Smooth muscle cell of the brain vasculature (primary cell): Measurements from ENCODE around the gene LIMD2.
A peak's percentile ranks its signal among the peaks of the same experiment; 100 is the strongest.
"Not testable (repeated sequence)": the region's sequence is repeated elsewhere in the genome, so short reads cannot be mapped to it uniquely, and the experiment has no call there.

Experiments used
- DNase-seq: peaks from one replicate; pipeline ENCODE4 v3.0.0-alpha.2; 2012; ENCODE audit warnings: low read depth, low spot score

LIMD2 gene

DNA sequence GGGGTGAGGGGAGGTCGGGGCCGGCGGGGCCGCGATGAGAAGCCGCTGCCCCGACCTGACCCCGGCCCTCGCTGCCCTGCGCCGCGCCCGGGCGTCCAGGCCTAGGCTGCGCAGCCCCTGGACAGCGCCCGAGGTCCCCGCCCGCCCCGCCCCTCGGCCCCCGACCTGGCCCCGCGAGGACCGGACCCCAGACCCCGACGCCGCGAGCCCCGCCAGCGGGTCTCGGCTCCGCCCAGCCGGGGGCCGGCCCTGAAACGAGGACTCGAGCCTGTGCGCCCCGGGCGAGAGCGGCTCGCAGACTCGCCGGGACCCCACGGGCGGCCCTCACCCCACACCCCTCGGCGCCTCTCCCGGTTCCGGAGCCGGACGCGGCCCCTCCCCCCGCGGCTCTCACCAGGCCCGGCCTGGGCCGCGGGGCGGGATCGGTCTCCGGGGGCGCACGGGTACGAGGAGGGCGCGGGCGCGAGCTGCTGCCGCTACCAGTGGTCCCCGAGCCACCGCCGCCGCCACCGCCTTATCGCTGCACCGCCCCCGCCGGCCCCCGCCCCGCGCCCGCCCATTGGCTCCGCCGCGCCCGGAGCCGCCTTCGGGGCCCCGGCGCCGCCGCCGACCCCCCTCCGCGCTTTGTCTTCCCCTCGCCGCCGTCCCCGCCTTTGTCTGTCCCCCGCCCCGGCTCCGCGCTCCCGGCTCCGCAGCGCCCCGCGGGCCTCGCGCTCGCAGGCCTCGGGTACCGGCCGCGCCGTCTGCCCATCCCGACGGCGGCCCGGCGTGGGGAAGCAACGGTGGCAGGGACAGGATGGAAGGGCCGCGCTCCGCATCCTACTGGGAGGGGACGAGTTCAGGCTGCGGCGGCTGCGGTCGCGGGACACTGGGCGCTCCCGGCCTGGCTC is at the start of gene LIMD2:
LIMD2 (minus strand) TSS at position 488 of the 890 bp plus-strand sequence. CDS start 827 bp downstream, outside the sequence.
- DNase-seq, result no peak

DNA sequence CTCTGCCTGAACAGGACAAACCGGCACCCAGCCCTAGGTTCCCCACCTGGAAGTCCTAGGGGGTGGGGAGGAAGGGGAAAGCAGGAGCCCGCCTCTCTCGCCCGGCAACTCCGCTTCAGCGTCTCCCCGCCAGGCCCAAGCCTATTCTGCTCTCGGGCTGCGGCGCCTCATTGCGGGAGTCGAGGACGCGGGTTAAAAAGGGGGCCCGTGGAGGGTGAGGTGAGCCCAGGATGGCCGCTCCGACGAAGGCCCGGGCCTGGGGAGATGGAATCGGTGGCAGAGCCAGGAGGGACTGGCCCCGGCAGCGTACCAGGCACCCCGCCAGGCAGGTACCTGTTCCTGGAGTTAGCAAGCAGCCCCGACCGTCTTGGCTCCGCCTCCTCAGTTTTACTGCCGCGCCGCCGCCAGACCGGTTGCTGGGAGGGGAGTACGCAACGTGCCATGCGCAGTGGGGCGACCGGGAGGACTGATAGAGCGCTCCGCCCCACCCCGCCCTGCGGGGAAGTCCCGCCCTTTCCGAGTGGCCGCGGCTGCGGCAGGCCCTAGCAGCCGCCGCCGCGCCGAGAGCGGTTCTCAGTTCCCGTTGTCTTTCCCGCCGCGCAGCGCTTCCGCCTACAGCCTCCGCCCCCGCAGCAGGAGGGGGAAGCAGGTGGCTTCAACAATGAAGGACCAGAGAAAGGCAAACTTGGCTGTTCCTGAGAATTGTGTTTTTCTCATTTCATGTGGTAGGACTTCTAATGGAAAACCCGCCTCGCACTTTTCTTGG is 41.7 kb upstream of the LIMD2 start, which contains the start of gene STRADA:
STRADA (minus strand) TSS at position 392 of the 766 bp plus-strand sequence. CDS start 13,430 bp downstream, outside the sequence.
- peak; percentile 94 for DNase-seq

DNA sequence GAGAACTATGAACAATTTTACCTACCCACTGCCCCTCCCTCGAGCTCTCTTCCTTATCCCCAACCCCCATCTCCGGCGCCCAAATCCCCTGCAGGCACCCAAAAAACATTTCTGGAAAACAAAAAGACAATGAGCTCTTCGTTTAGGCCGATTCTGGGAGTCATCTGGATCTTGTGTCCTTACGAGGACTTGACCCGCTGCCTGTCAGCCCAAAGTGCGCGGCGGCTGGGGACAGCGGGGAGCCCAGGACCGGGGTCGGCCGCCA is 41.1 kb upstream of the LIMD2 start:
- DNase-seq, result no peak

DNA sequence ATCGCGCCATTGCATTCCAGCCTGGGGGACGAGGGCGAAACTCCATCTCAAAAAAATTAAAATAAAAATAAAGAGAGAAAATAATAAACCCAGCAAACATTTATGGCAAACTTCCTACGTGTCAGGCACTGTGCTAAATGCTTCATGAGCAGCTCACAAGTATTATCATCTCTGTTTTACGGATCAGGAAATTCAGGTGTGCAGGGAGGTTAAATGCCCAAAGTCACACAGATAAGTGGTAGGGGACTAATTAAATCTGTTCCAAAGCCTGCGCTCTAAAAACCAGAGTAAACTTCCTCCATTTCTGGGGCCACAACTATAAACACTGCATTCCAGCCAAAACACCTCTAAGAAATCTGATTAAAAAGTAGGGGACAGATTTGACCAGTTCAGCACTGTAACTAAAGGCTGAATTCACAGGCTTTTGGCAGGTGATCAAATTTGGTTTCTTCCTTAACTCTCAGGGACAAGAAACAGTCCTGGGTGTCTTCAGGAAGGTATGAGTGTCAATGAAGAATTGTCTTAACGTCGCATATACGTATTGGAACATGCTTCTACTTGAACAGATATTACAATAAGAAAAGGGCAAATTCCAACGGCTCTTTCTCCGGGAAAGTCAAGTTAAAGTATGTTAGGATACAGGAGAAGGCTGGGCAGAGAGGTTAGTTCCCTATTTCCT is 40.7 kb upstream of the LIMD2 start:
- no peak for DNase-seq

DNA sequence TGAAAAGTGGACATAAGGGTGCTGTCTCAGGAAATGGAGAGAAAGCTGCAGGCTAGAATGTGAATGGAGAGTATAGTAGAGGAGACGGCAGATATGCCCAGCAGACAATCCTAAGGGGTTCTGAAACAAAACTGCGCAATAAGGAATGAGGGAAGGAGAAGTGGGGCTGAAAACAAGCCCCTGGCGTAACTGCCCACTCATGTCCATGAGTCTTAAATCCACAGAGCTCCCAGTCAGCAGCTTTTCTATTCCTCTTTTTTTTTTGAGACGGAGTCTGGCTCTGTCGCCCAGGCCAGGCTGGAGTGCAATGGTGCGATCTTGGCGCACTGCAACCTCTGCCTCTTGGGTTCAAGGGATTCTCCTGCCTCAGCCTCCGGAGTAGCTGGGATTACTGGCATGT is 35.8 kb upstream of the LIMD2 start:
- no peak for DNase-seq

DNA sequence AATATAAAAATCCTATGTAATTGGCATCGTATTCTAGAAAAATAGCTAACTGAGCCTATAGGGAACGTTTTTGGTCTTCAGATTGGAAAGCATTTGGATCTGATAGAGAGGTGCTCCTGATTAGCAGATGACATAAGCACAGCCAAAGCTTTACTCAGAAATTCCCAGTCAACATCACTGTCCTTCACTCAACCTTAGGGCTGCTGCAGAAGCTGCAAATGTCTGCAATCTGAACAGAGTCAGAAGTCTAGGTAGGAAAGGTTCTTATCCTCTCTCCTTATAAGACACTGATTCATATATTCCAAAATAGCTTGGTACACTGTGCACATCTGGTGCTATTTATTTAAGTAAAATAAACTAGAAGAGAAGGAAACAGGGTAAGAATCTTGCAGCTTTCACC is 22.5 kb upstream of the LIMD2 start:
- DNase-seq, result no peak

DNA sequence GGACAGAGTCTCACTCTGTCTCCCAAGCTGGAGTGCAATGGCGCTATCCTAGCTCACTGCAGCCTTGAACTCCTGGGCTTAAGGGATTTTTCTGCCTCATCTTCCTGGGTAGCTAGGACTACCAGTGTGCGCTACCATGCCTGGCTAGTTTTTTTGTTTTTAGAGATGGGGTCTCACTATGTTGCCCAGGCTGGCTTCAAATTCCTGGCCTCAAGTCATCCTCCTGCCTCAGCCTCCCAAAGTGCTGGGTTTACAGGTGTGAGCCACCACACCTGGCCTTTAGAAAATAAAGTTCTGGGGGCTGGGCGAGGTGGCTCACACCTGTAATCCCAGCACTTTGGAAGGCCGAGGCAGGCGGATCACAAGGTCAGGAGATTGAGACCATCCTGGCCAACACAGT is 20.3 kb upstream of the LIMD2 start:
- not testable (repeated sequence) for DNase-seq

DNA sequence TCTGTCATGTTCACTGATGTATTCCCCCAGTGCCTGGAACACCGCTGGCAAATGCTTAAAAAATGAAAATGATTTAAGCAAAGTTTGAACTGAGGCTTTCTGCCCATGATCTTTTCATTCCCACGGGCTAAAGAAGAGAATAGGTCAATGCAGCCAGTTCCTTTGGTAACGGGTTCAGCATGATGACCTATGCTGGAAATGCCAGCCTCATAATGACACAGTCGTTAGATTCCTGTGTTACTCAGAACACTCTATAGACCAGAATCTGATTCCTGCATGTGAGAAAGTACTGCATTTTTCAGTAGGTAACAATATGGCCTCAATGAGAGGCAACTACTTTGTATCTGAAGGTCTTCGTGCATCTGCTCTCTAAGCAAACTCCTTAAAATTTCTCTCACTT is 19.1 kb upstream of the LIMD2 start:
- no peak for DNase-seq

DNA sequence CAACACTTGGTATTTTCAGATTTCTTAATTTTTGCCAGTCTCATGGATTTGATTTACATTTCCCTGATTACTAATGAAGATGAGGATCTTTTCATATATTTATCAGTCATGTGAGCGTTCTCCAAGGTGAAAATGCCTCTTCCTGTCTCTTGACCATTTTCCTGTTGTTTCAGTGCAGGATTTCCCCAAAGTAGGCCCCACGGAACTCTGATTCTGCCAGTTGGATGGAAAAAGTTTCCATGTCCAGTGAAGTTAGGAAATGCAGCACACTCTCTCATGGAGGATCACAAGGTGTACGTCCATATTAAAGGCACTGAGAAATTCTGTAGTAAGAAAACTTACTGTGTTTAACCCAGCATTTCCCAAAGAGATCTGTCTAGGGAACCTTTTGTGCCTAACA is 16.5 kb upstream of the LIMD2 start:
- DNase-seq, result no peak

DNA sequence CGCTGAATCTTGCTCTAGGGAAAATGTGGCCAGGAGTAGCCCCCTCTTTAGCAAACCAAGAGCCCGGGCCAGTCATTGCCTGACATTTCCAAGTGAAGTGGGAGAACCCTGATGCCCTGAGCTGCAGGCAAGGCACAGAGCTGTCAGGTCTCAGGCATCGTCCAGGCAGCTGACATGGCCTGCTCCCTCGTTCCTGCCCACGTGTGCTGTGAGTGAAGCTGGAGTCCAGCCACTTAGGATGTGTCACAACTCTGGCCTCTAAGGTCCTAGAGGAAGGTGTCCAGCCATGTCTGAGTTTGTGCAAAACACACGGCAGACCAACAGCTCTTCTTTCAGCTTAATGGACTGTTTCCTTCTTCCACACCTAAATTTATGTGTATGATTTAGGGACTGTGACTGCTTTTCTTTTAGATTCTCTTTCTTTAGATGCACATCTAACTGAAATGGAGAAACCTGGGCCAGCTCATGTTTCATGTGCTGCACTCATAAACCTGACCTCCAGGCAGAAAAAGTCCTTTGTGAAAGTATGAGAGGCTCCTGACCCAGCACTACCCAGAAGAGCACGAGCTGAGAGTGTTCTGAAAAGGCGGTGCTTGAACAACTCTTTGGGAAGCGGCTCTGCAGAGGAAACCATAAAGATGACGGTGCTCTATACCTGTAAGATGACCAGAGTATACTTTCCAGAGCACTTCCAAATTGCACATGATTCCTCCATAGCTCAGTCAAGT is 14.8 kb upstream of the LIMD2 start:
- no peak for DNase-seq

DNA sequence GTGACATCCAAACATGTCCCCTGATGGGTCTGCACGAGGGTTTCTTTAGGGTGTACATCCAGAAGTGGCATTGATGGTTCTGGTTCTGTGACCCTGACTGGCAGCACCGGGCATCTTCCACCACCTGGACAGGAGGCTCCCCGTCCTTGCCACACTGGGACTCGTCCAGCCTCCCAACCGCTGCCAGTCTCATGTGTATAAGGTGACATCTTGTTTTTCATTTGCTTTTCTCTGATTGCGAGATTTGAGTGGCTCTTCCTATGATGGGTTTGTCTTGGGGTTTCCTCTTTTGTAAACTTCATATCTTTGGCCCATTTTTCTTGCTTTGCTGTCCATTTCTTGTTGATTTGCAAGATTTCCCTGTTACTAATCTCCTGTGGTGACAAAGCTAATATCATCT is 9.2 kb upstream of the LIMD2 start:
- no peak for DNase-seq

DNA sequence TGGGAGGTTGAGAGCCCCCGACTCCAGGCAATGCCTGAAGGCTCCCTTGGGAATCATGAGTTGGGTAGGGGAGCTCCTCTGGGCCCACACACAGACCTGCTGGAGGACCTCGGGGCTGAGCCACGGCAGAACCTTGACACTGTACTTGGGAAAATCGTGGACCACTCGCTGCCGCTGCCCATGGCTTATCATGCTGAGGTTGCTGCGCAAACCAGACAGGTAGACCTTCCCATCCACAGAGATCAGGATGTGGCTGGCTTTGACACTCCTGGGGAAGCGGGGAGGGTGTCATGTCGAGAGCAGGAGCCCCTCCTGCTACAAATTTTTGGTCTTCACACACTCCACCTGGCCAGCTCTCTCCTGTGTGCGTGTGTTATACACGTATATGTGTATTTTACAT is 7.2 kb upstream of the LIMD2 start:
- no peak for DNase-seq

DNA sequence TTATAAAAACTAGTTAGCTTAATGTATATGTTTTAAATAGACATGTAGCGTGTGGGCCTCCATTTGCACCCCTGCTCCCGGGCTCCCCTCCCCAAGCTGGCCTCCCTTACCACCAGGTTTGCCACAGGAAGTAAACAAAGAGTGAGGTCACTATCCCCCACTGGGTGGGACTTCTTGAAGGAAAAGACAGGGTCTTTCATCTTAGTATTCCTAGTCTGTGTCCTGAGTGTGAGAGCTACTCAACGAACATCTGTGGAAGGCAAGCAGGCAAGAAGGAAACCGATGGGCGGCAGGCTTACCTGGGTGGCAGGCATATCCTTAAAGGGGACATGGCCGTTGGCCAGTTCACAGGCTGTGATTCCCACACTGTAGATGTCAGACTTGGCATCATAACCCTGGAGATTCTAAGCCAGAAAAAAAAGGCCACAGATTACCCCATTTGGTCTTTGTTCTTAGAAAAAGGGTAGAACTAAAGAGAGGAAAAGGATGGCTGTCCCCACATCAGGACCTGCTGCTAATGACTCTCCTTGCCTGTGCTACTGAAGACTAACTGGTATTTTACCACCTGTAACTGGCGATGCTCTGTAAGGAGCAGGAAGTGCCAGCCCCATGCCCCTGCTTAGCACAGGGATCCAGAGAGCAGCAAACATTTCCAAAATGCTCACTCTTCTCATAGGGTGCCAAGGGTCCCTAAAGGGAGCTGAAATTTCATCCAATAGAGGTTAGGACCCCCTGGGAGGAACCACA is 6.6 kb upstream of the LIMD2 start:
- DNase-seq, result no peak

DNA sequence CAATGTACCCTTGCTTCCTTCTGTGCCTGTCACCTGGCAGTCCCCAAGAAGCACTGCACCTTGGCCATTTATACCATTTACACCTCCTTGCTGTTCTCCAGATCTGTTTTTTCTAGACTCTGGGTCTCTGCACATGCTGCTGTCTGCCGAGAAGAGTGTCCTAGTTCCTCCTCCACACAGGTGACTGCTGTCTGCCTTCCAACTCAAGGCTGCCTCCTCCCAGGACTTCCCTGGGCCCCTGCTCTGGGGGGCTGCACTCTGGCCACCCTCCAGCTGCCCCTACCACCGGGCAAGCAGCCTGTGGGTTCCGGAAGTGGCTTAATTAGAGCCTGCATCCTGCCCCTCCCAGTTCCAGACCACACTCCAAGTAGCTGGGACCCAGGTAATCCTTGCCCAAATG is 5.7 kb upstream of the LIMD2 start:
- no peak for DNase-seq

DNA sequence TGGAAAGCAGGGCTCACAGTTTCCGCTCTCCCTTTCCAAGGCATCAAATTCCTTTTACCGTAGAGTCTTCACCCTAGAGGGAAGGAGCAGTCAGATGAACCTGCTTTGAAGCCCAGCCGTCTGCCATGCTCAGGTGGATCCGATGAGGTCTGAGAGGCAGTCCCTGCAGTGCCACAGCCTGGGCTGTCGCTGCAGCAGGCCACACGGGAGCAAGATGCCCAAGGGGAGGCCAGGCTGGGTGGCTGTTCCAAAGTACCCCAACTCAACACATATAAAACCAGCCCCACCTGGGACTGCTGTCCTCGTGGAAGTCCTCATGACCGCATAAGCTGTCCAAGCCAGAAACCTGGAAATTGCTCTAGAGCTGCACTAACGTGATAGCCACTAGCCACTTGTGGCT is 4.9 kb upstream of the LIMD2 start:
- DNase-seq, result no peak

DNA sequence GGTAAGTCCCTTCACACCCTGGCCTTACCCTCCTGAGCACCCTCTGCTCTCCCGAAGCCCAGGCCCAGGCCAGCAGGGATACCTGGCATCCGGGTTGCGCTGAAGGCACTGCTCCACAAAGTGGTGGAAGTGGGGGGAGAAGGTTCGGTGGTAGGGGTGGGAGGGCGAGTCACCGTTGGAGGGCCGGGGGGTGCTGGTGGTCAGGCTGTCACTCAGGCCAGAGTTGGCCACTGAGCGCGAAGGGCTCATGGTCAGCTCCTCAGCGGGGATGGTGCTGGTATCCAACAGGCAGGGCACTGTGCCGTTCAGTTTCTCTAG is 4.3 kb upstream of the LIMD2 start:
- DNase-seq, result no peak

DNA sequence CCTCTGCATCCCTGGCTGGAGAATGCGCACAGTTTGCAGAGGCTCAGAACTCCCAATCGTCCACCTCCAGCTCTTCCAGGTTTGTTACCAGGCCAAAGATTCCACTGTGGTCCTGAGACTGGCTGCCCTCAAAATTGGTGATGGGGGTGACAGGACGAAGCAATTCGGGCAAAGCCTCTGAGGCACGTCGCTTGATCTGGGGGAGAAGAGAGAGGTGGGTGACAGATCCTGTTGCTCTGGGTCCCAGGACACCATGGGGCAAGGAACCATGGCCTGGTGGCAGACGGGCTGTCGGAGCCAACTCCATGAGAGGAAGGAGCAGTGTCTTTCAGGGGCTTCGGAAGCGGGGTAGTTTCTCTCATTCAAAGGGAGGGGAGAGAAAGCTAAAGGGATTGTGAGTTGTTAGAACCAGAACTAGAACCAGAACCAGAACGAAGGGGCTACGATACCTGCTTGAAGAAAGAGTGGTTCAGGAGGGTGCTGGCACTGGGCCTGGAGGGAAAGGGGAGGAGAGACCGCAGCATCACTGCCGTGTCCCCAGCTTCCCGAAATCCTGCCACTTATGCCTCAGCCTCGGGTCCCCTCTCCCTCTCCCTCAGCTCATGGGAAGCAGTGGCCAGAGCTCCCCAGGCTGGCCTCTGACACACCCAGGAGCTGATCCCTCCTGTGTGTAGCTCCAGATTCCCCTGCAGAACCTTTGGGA is 3.8 kb upstream of the LIMD2 start:
- DNase-seq, result no peak

DNA sequence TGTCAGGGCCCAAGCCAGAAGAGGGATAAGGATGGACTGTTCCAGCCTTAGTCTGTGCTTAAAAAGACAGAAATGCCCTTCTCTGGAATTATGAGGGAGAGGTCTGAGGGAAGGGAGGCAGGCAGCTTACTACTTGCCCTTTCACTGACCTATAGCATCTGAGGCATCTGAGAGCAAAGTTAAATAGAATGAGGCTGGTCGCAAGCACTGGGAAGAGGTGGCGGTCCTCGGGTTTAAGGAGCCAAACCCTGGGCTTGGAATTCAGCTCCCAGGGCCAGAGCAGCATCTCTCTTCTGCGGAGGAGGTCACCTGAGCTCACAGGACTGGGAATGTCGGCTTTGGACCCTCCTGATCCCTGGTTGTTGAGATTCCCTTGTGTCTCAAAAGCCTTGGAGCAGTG is 3.1 kb upstream of the LIMD2 start:
- DNase-seq, result no peak

DNA sequence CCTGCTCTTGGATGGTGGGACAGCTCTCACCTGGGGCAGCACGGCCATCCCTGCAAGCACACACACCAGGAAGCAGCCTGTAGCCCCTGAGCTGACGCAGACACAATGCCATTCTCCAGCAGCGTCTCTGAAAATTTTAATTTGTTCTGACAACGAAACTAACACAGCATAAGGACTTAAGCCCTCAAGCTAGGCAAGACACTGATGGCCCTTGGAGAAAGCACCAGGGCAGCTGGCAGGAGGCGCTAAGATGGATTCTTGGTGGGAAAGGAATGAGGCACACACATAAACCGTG is 2.7 kb upstream of the LIMD2 start:
- no peak for DNase-seq

DNA sequence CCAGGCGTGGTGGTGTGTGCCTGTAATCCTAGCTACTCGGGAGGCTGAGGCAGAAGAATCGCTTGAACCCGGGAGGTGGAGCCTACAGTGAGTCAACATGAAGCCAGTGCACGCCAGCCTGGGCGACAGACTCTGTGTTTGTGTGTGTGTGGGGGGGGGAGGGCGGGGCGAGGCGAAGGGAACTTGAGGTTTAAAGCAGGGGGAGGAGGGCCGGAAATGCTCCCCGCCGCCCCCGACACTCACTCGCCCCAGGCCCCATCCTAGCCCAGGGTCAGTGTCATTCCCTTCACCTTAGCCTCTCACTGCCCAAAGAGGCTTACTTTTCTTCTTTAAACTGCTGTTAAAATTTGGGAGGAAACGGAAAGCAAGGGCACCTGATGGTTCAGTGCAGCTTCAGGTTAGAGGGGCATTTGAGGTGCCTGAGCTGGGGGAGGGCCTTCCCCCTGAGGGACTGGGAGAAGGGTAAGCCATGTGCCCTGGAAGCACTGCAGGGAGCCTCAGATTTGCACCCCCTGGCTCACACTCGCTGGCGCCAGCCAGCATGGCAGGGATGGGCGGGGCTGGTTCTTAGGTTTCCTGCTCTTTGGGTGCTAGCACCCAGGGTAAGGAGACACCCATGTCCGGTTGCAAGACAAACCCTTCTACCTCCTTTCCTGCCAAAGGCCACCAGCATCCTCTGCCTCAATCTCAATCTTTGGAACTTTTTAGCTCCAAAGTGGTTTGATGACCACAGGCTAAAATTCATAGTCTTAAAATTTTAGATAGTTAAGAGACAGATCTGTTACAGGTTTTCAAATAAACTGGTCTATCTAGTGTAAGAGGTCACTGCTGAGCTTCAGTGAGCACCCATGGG is 2.2 kb upstream of the LIMD2 start:
- DNase-seq, result no peak
